Fibroblast of skin of scalp (primary cell): ENCODE data around the gene EXOC6B.

Experiments
- DNase-seq: peaks from one replicate; pipeline ENCODE4 v3.0.0-alpha.2; 2013

EXOC6B gene

GRCh38 chr2:72263776-72264060, 562.1 kb downstream of the EXOC6B start:
- no peak for DNase-seq

- DNase-seq, result peak; percentile 13
Observed at GRCh38 chr2:72263043-72263775, 562.6 kb downstream of the EXOC6B start.

- DNase-seq, result no peak
Observed at GRCh38 chr2:72261076-72261475, 564.8 kb downstream of the EXOC6B start.

- no peak for DNase-seq
Observed at GRCh38 chr2:72255540-72255939, 570.3 kb downstream of the EXOC6B start.

GRCh38 chr2:72254831-72255451, 570.9 kb downstream of the EXOC6B start:
- DNase-seq, result no peak

GRCh38 chr2:72238311-72238710, 587.5 kb downstream of the EXOC6B start:
- peak; percentile 55 for DNase-seq

- no peak for DNase-seq
Observed at GRCh38 chr2:72237549-72237948, 588.3 kb downstream of the EXOC6B start.

- peak; percentile 95 for DNase-seq
Observed at GRCh38 chr2:72236445-72237067, 589.3 kb downstream of the EXOC6B start.

GRCh38 chr2:72235497-72236415, 590.1 kb downstream of the EXOC6B start:
- no peak for DNase-seq

- no peak for DNase-seq
Observed at GRCh38 chr2:72233211-72233610, 592.6 kb downstream of the EXOC6B start.

- DNase-seq, result peak; percentile 79
Observed at GRCh38 chr2:72222829-72223564, 602.8 kb downstream of the EXOC6B start.

GRCh38 chr2:72220170-72220569, 605.7 kb downstream of the EXOC6B start:
- DNase-seq, result peak; percentile 24

GRCh38 chr2:72214429-72215143, 611.2 kb downstream of the EXOC6B start:
- peak; percentile 79 for DNase-seq

GRCh38 chr2:72212486-72212855, 613.4 kb downstream of the EXOC6B start:
- DNase-seq, result no peak

GRCh38 chr2:72211777-72212485, 613.9 kb downstream of the EXOC6B start:
- DNase-seq, result peak; percentile 57

GRCh38 chr2:72211350-72211749, 614.5 kb downstream of the EXOC6B start:
- no peak for DNase-seq

- no peak for DNase-seq
Observed at GRCh38 chr2:72210470-72210869, 615.4 kb downstream of the EXOC6B start.

GRCh38 chr2:72208225-72208624, 617.6 kb downstream of the EXOC6B start:
- DNase-seq, result no peak

GRCh38 chr2:72207334-72207733, 618.5 kb downstream of the EXOC6B start:
- DNase-seq, result no peak

- no peak for DNase-seq
Observed at GRCh38 chr2:72205504-72205881, 620.3 kb downstream of the EXOC6B start.
